ENCODE results near the gene BST1. TPM values are rescaled to one million over a fixed set of nuclear protein-coding genes. Genes with fewer than 3 reads are reported as not detected.

Gene BST1
- polyA plus RNA-seq, 3 donors: 14.4 to 17.0 (median 15.1) TPM

DNA sequence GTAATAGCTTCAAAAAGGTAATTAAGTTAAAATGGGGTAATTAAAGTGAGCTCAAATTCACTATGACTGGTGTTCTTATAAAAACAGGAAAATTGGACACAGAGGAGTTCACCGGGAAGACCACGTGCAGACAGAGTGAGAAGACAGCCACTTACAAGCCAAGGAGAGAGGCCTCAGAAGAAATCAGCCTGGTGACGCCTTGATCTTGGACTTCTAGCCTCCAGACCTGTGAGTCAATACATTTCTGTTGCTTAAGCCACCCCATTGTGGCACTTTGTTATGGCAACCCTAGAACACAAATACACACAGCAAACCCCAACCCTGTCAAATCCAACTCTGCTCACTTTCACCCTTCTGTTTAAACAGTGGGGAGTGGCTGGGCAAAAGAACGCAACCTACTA is 71.2 kb downstream of the BST1 start:
- DNase-seq (ENCODE audit: low read depth in 3 of 3, low spot score in 2 of 3): no peak

DNA sequence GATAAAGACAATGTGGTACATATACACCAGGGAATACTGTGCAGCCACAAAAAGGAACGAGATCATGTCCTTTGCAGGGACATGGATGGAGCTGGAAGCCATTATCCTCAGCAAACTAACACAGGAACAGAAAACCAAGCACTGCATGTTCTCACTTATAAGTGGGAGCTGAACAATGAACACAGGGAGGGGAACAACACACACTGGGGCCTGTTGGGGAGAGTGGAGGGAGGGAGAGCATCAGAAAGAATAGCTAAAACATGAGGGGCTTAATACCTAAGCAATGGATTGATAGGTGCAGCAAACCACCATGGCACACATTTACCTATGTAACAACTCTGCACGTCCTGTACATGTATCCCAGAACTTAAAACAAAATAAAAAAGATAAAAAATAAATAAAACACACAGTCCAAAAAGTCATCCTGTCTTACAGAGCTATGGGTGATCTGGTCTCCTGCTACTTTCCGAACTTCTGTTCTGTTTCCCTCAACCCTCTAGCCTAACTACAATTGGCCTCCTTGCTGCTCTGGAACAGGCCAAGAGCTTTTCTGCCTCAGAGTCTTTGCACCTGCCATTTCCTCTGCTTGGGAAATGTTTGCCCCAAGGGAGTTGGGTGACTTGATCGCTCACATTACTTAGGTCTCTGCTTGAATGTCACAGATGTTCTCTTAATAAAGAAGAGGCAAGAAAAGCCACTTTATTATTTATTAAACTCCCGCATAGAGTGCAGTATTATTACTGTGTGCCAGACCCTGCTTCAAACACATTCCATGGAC is 74.2 kb downstream of the BST1 start:
- DNase-seq (ENCODE audit: low read depth in 3 of 3, low spot score in 2 of 3): no peak

DNA sequence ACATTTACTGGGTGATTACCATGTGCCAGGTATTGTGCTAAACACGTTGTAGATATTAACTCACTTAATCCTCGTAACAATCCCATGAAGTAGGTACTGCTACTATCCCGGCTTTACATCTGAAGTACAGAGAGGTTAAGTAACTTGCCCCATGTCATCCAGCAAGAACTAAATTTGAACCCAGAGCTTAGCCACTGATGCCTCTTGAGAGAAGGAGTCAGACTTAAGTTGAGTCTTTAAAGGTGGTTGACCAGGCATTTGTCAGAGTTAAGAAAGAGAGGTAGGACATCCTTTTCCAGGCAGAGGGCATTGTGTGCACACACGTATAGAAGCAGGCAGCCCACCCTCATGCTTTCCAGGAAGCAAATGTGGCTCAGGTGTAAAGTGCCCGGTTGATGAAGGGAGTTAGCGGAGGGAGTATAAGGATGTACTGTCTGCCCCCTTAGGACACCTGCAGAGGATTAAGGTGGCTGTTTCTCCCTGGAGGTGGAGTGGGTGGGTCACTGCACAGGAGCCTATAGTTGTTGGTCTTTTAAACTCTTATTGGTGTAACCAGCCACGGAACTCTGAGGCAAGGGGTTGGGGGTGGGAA is 74.9 kb downstream of the BST1 start:
- no peak for DNase-seq (ENCODE audit: low read depth in 3 of 3, low spot score in 2 of 3)

DNA sequence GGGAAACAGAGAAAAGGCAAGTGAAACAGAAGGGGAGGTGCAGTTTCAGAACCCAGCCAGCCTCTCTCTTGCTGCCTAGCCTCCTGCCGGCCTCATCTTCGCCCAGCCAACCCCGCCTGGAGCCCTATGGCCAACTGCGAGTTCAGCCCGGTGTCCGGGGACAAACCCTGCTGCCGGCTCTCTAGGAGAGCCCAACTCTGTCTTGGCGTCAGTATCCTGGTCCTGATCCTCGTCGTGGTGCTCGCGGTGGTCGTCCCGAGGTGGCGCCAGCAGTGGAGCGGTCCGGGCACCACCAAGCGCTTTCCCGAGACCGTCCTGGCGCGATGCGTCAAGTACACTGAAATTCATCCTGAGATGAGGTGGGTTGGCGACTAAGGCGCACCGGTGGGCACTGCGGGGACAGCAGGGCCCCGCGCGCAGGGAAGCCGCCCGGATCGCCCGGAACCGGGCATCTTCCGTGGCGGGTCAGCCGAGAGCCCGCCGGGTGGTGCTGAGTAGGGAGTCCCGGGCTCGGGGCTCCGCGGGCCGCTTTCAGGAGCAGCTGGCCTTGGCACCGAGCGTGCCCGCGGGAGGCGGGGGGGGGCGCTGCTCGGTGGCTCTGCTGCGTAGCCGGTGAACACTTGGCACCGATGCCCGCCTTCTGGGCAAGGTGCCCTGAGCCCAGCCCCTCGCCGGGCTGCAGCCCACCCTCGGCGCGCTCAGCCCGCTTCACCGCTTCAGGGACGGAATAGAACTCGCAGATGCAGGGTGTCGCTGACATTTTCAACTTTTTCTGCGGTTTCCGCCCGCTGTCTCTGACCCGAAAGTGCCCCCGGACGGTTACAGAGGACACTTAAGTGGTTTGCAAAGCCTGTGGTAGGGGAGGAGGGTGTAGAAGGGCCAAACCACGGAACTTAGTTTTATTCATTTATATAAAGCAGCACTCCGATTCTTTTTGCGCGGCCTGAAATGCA is 75.7 kb downstream of the BST1 start, which contains the start of gene CD38:
Gene CD38 (plus strand): TSS at position 40 of the 953 bp plus-strand sequence. CDS start 87 bp downstream, at position 127.
- DNase-seq (ENCODE audit: low read depth in 3 of 3, low spot score in 2 of 3): no peak

DNA sequence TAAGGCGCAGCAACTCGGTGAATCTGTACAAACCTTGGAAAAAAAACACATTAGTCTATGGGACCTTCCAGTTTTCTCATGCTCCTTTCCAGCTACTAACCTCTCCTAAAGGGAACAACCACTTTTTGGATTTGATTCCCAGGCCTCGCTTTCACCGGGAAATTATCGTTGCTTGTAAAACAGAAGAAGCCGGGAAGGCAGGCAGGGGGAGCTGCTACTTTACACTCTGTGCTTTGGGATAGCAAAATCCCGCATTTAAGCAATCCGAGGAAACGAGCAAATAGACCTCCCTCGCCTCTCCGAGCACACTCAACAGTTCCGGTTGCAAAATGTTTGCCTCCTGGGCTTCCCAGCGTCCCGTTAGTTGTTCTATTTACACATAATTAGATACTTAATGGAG is 76.4 kb downstream of the BST1 start:
- DNase-seq (ENCODE audit: low read depth in 3 of 3, low spot score in 2 of 3): peak in 1 of 3 donors; percentile 60

DNA sequence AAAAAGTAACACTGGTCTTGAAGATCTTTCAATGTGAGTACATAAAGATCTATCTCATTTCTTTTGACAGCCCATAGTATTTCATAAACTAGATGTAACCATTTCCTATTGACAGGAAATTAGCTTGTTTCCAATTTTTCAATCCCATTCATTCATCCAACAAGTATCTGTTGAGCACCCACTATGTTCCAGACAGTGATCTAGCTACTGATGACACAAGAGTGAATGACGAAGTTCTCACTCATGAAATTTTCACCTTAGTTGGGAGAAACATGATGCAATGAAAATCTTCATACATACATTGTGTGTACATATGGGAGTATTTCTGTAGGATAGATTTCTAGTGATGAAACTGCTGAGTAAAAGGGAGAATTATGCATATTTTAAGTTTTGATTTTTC is 76.9 kb downstream of the BST1 start:
- DNase-seq (ENCODE audit: low read depth in 3 of 3, low spot score in 2 of 3): no peak

DNA sequence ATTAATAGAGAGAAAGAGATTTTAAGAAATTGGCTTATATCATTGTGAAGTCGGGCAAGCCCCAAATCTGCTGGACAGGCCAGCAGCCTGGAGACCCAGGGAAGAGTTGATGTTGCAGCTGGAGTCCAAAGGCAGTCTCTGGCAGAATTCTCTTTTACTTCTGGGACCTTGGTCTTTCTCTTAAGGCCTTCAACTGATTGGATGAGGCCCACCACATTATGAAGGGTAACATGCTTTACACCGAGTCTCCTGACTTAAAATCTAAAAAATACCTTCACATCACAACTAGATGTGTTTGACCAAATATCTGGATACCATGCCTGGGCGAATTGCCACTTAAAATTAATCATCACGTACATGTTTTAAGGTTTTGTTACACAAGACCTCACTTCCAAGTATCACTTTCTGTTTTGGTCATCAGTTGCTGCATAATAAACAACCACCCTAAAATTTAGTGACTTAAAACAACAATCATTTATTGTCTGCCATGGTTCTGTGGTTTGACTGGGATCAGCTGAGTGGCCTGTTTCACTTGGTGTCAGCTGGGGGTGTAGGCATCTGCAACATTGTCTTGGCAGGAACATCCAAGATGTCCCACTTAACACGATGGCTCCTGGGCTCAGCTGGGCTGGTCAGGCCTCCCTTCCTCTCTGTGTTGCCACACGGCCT is 78.7 kb downstream of the BST1 start:
- DNase-seq (ENCODE audit: low read depth in 3 of 3, low spot score in 2 of 3): no peak

Other genes starting within 250 kb of the BST1 start
- gene CC2D2A, start 233.2 kb upstream of the BST1 start, polyA plus RNA-seq (ENCODE audit: insufficient read length in 3 of 3): 10 to 100 TPM; 54.3 to 58.9 (median 54.9) TPM
- 100 to 1,000 TPM; 136 to 147 (median 140) TPM for gene FBXL5, start 47.7 kb upstream of the BST1 start, polyA plus RNA-seq (ENCODE audit: insufficient read length in 3 of 3)
- 10 to 100 TPM; 67.4 to 76.7 (median 71.6) TPM for gene FAM200B, start 21.2 kb upstream of the BST1 start, polyA plus RNA-seq (ENCODE audit: insufficient read length in 3 of 3)
- 1 to 10 TPM in 1 of 3 donors, under 1 TPM in 2; 0.78 to 1.1 (median 0.89) TPM for gene CD38, start 75.3 kb downstream of the BST1 start, polyA plus RNA-seq (ENCODE audit: insufficient read length in 3 of 3)
- gene FGFBP1, start 235.7 kb downstream of the BST1 start, polyA plus RNA-seq (ENCODE audit: insufficient read length in 3 of 3): under 1 TPM in 1 of 3 donors, not detected in 2; 0.46 TPM

Measured in right renal cortex interstitium (tissue), 3 donors.